Tibial nerve (tissue), 4 donors: ENCODE results near the gene PDCD1. TPM values are rescaled to one million over a fixed set of nuclear protein-coding genes. Genes with fewer than 3 reads are reported as not detected.

Experiments
- DNase-seq, 2 donors: peaks; one replicate each; pipeline ENCODE4 v3.0.0-alpha.2; 2019; ENCODE audit warnings: low spot score in 2 of 2
- H3K27ac ChIP-seq, 4 donors: fragments of 200-600 bp; sonication (generic) in 3 of 4; one replicate each; pipeline ENCODE4 v1.5.1; 2017 to 2019; ENCODE audit warnings: mild to moderate bottlenecking in 1 of 4
- H3K27me3 ChIP-seq, 2 donors: fragments of 200-600 bp; sonication (generic) in 1 of 2; one replicate each; pipeline versions ENCODE4 v1.5.1 to v1.6.0; 2017 to 2019
- H3K36me3 ChIP-seq, 3 donors: fragments of 200-600 bp; sonication (generic); one replicate each; pipeline ENCODE4 v1.5.1; 2018 to 2019
- H3K4me1 ChIP-seq, 4 donors: fragments of 200-600 bp; sonication (generic) in 3 of 4; one replicate each; pipeline ENCODE4 v1.5.1; 2017 to 2019
- H3K4me3 ChIP-seq, 4 donors: fragments of 200-600 bp; sonication (generic) in 3 of 4; one replicate each; pipeline ENCODE4 v1.5.1; 2017 to 2019; ENCODE audit warnings: mild to moderate bottlenecking in 1 of 4, moderate library complexity in 1 of 4
- H3K9me3 ChIP-seq, 4 donors: fragments of 200-600 bp; sonication (generic) in 3 of 4; one replicate each; pipeline ENCODE4 v1.5.1; 2017 to 2019
- CTCF ChIP-seq, 5 experiments: fragments of 200-600 bp in 3 of 5; fragments of 450-650 bp in 2 of 5; sonication (generic) in 3 of 5; IDR thresholded peaks; one replicate each; pipeline ENCODE4 v1.5.1; 2016 to 2019; ENCODE audit warnings: antibody characterized with exemption in 5 of 5, mild to moderate bottlenecking in 3 of 5, moderate library complexity in 2 of 5
- EP300 ChIP-seq, 2 donors: sonication (generic); formaldehyde crosslinking; IDR thresholded peaks; one replicate each; pipeline ENCODE4 v1.6.1; 2017; ENCODE audit warnings: antibody characterized with exemption in 2 of 2, mild to moderate bottlenecking in 1 of 2
- POLR2A ChIP-seq, 2 donors: fragments of 450-650 bp; IDR thresholded peaks; one replicate each; pipeline ENCODE4 v1.6.1; 2017; ENCODE audit warnings: antibody characterized with exemption in 2 of 2, mild to moderate bottlenecking in 2 of 2, moderate library complexity in 2 of 2
- WGBS, 2 donors: methylation state at CpG; one replicate each; pipeline ENCODE4 v1.1.5; 2018; 5-methylcytosine and 5-hydroxymethylcytosine counted together
- total RNA-seq, 4 donors: library from RNA; depleted of rRNA; stranded (reverse); fragments of >200 nt; gene quantifications; one replicate each; pipeline ENCODE4 v1.1.0, GENCODE V29; 2016

The PDCD1 gene
- total RNA-seq, 4 donors from 2014 or later, result 0.22 to 0.60 (median 0.42) TPM; not detected in 1

- Histone ChIP-seq H3K4me3 (no peak overlapping the region), H3K4me1 (peaks cover 0 to 15% (median 6%) of the 10 kb centered on the region in 4 donors), H3K27ac (no peak overlapping the region), H3K9me3 (no peaks in the 10 kb centered on the region), H3K36me3 (peaks cover 0 to 15% (median 0%) of the 10 kb centered on the region in 3 donors), H3K27me3 (no peaks in the 10 kb centered on the region)
- no peak for DNase-seq
- TF ChIP-seq POLR2A (IDR thresholded peaks at IDR 0.05) (no peak), CTCF (IDR thresholded peaks at IDR 0.05) (no peak), EP300 (IDR thresholded peaks at IDR 0.05) (no peak)
- WGBS, 2 donors, result 90% methylated on average over 15 to 19 of the region's 19 CpGs
These were observed 28.2 kb upstream of the PDCD1 start for GRCh38 chr2:241886840-241887447.

DNA sequence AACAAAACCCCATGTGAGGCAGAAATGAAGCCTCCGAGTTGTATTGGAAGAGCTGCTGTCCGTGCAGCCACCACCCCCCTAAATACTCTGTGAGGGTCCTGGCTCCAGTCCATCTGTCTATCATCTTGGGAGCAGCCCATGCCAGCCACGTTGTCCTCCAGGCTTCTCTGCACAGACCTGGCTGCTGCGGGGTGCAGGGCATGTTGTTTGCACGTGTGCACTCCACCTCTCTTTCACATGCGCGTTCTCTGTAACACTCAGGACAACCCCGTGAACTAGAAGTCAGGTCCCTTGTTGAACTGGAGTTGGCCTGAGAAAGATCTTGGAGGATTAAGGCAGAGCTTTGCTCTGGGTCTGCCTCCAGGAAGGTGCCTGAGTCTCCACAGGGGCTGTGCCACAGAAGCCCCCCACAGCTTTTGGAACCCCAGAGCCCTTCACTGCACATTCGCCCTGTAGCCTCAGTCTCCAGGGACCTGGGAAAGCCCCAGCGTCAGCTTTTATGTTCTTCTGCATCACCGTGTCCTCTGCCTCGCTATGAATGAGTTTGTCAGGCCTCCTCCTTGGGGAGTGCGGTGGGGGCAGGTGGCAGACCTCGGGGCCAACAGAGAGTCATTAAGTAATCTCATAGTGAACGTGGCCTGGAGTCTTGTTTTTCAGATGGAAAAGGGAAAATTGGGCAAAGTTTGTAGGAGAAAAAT is 27.4 kb upstream of the PDCD1 start:
- Histone ChIP-seq H3K36me3 (peaks cover 0 to 15% (median 0%) of the 10 kb centered on the region in 3 donors), H3K9me3 (no peaks in the 10 kb centered on the region), H3K4me3 (no peak overlapping the region), H3K27ac (no peak overlapping the region), H3K27me3 (no peaks in the 10 kb centered on the region), H3K4me1 (peaks cover 0 to 18% (median 8%) of the 10 kb centered on the region in 4 donors)
- WGBS, 2 donors, result 53 to 56% methylated on average over 14 to 15 of the region's 15 CpGs
- no peak for DNase-seq
- TF ChIP-seq CTCF (IDR thresholded peaks at IDR 0.05), result no peak
- TF ChIP-seq POLR2A (IDR thresholded peaks at IDR 0.05), result no peak
- no peak for TF ChIP-seq EP300 (IDR thresholded peaks at IDR 0.05)

- H3K27ac ChIP-seq, result no peak overlapping the region
- no peak for TF ChIP-seq POLR2A (IDR thresholded peaks at IDR 0.05)
- no peak for TF ChIP-seq CTCF (IDR thresholded peaks at IDR 0.05)
- TF ChIP-seq EP300 (IDR thresholded peaks at IDR 0.05), result no peak
- no peaks in the 10 kb centered on the region for H3K9me3 ChIP-seq
- no peak overlapping the region for H3K4me3 ChIP-seq
- no peak for DNase-seq
- H3K27me3 ChIP-seq, result no peaks in the 10 kb centered on the region
- peaks cover 0 to 15% (median 0%) of the 10 kb centered on the region in 3 donors for H3K36me3 ChIP-seq
- WGBS, 2 donors, result 70 to 74% methylated on average over 14 to 15 of the region's 16 CpGs
- H3K4me1 ChIP-seq, result peaks cover 0 to 23% (median 8%) of the 10 kb centered on the region in 4 donors
These were observed 26.7 kb upstream of the PDCD1 start for GRCh38 chr2:241885291-241885945.

- Histone ChIP-seq H3K27me3 (no peaks in the 10 kb centered on the region), H3K4me3 (no peak overlapping the region), H3K36me3 (peaks cover 0 to 15% (median 0%) of the 10 kb centered on the region in 3 donors), H3K27ac (no peak overlapping the region), H3K9me3 (no peaks in the 10 kb centered on the region), H3K4me1 (peaks cover 0 to 23% (median 8%) of the 10 kb centered on the region in 4 donors)
- WGBS, 2 donors, result 84 to 86% methylated on average over 8 of the region's 8 CpGs
- no peak for DNase-seq
- no peak for TF ChIP-seq POLR2A (IDR thresholded peaks at IDR 0.05)
- TF ChIP-seq EP300 (IDR thresholded peaks at IDR 0.05), result no peak
- TF ChIP-seq CTCF (IDR thresholded peaks at IDR 0.05), result no peak
These were observed 26.2 kb upstream of the PDCD1 start for GRCh38 chr2:241884951-241885290.
